Smooth muscle cell (in vitro differentiated cells): ENCODE measurements around the gene ENPP7. TPM values are rescaled to one million over a fixed set of nuclear protein-coding genes. Genes with fewer than 3 reads are reported as not detected.

Experiments
- DNase-seq: peaks from one replicate; lab custom pipeline; 2025; ENCODE audit not compliant: unreplicated experiment; lab: John Stamatoyannopoulos, UW
- H2AFZ ChIP-seq: fragments of 200-600 bp; sonication (generic); 2 replicates; pipeline ENCODE4 v1.6.0; 2016; ENCODE audit warnings: antibody characterized with exemption, low read depth, mild to moderate bottlenecking
- H3F3A ChIP-seq: fragments of 200-600 bp; sonication (generic); 2 replicates; pipeline ENCODE4 v1.6.0; 2017; ENCODE audit warnings: antibody characterized with exemption, low read depth
- H3K27ac ChIP-seq: fragments of 200-600 bp; sonication (generic); 2 replicates; pipeline ENCODE4 v1.5.1; 2016; ENCODE audit warnings: low read depth, mild to moderate bottlenecking
- H3K27me3 ChIP-seq: fragments of 200-600 bp; sonication (generic); 2 replicates; pipeline ENCODE4 v1.6.1; 2016; ENCODE audit warnings: low read depth, mild to moderate bottlenecking
- H3K36me3 ChIP-seq: fragments of 200-600 bp; sonication (generic); 2 replicates; pipeline ENCODE4 v1.5.1; 2016; ENCODE audit warnings: low read depth
- H3K4me1 ChIP-seq: fragments of 200-600 bp; sonication (generic); 2 replicates; pipeline ENCODE4 v1.5.1; 2016; ENCODE audit warnings: low read depth
- H3K4me2 ChIP-seq: fragments of 200-600 bp; sonication (generic); 2 replicates; pipeline ENCODE4 v1.6.0; 2016; ENCODE audit warnings: mild to moderate bottlenecking
- H3K4me3 ChIP-seq: fragments of 200-600 bp; sonication (generic); 2 replicates; pipeline ENCODE4 v1.5.1; 2016; ENCODE audit warnings: mild to moderate bottlenecking
- H3K79me2 ChIP-seq: fragments of 200-600 bp; sonication (generic); 2 replicates; pipeline ENCODE4 v1.6.0; 2016; ENCODE audit warnings: low read depth, mild to moderate bottlenecking
- H3K9ac ChIP-seq: fragments of 200-600 bp; sonication (generic); 2 replicates; pipeline ENCODE4 v1.6.0; 2016; ENCODE audit warnings: low read depth
- H3K9me3 ChIP-seq: fragments of 200-600 bp; sonication (generic); replicated peaks from 2 replicates; pipeline ENCODE4 v1.5.1; 2016; ENCODE audit warnings: low read depth
- H4K20me1 ChIP-seq: fragments of 200-600 bp; sonication (generic); 2 replicates; pipeline ENCODE4 v1.6.0; 2016; ENCODE audit warnings: low read depth
- WGBS: methylation state at CpG from one replicate; pipeline ENCODE4 v1.1.7; 2016; ENCODE audit warnings: low lambda C conversion rate; 5-methylcytosine and 5-hydroxymethylcytosine counted together
- polyA plus RNA-seq: library from polyadenylated mRNA; unstranded; fragments of >200 nt; fragmentation: Nextera tagmentation; extraction: Ambion mirVana; gene quantifications from 2 replicates; pipeline ENCODE4 v1.2.1, GENCODE V29; 2016
- total RNA-seq: library from RNA; depleted of rRNA; stranded (reverse); fragments of >200 nt; gene quantifications from 2 replicates; pipeline ENCODE4 v1.2.3, GENCODE V29; 2014
- TF ChIP-seq, protein P1 (sequence below): fragments of 200-600 bp; sonication (generic); IDR thresholded peaks from 2 replicates; pipeline ENCODE4 v1.5.1; 2017; ENCODE audit warnings: borderline replicate concordance, mild to moderate bottlenecking, antibody characterized with exemption; ENCODE audit not compliant: insufficient read depth, poor library complexity, severe bottlenecking

ENPP7 gene
- total and polyA plus RNA-seq, 2 experiments from 2014 or later, result not detected

DNA sequence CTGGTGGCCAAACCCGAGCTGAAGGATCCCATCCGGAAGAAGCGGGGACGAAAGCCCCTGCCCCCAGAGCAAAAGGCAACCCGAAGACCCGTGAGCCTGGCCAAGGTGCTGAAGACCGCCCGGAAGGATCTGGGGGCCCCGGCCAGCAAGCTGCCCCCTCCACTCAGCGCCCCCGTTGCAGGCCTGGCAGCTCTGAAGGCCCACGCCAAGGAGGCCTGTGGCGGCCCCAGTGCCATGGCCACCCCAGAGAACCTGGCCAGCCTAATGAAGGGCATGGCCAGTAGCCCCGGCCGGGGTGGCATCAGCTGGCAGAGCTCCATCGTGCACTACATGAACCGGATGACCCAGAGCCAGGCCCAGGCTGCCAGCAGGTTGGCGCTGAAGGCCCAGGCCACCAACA lies 53.1 kb downstream of the ENPP7 start:
- Histone ChIP-seq H3K27ac (no peak overlapping the region), H3K4me1 (peaks cover 9% of the 10 kb centered on the region), H3K79me2 (no peaks in the 10 kb centered on the region), H3K36me3 (no peaks in the 10 kb centered on the region), H3K27me3 (peaks cover 28% of the 10 kb centered on the region), H3K4me3 (no peak overlapping the region), H4K20me1 (peaks cover 15% of the 10 kb centered on the region), H3K4me2 (no peak overlapping the region), H2AFZ (no peak overlapping the region), H3K9ac (no peak overlapping the region), H3K9me3 (no peaks in the 10 kb centered on the region), H3F3A (no peaks in the 10 kb centered on the region)
- no peak for DNase-seq
- TF ChIP-seq, protein P1, sequence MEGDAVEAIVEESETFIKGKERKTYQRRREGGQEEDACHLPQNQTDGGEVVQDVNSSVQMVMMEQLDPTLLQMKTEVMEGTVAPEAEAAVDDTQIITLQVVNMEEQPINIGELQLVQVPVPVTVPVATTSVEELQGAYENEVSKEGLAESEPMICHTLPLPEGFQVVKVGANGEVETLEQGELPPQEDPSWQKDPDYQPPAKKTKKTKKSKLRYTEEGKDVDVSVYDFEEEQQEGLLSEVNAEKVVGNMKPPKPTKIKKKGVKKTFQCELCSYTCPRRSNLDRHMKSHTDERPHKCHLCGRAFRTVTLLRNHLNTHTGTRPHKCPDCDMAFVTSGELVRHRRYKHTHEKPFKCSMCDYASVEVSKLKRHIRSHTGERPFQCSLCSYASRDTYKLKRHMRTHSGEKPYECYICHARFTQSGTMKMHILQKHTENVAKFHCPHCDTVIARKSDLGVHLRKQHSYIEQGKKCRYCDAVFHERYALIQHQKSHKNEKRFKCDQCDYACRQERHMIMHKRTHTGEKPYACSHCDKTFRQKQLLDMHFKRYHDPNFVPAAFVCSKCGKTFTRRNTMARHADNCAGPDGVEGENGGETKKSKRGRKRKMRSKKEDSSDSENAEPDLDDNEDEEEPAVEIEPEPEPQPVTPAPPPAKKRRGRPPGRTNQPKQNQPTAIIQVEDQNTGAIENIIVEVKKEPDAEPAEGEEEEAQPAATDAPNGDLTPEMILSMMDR, result no peak
- 97% methylated on average over 18 of the region's 18 CpGs for WGBS

GRCh38 chr17:79784353-79785016 lies 53.7 kb downstream of the ENPP7 start:
- Histone ChIP-seq H3K9me3 (no peaks in the 10 kb centered on the region), H3K4me2 (no peak overlapping the region), H3K36me3 (no peaks in the 10 kb centered on the region), H3K27ac (no peak overlapping the region), H3F3A (no peaks in the 10 kb centered on the region), H3K4me1 (peaks cover 14% of the 10 kb centered on the region), H3K9ac (no peak overlapping the region), H2AFZ (no peak overlapping the region), H3K4me3 (no peak overlapping the region), H4K20me1 (peaks cover 15% of the 10 kb centered on the region), H3K27me3 (peaks cover 34% of the 10 kb centered on the region), H3K79me2 (no peaks in the 10 kb centered on the region)
- TF ChIP-seq, protein P1, result no peak
- WGBS, result 95% methylated on average over 31 of the region's 31 CpGs
- DNase-seq, result no peak

- Histone ChIP-seq H2AFZ (no peak overlapping the region), H3K4me3 (no peak overlapping the region), H3K27me3 (peaks cover 42% of the 10 kb centered on the region), H3K36me3 (no peaks in the 10 kb centered on the region), H3K4me2 (no peak overlapping the region), H3K27ac (no peak overlapping the region), H3K9ac (no peak overlapping the region), H3F3A (no peaks in the 10 kb centered on the region), H3K4me1 (peaks cover 10% of the 10 kb centered on the region), H3K79me2 (no peaks in the 10 kb centered on the region), H4K20me1 (peaks cover 7% of the 10 kb centered on the region), H3K9me3 (no peaks in the 10 kb centered on the region)
- TF ChIP-seq, protein P1, result no peak
- DNase-seq, result no peak
- 95% methylated on average over 17 of the region's 17 CpGs for WGBS
Observed at GRCh38 chr17:79785017-79785899, 54.5 kb downstream of the ENPP7 start.
